GM19395 (cell line): Measurements from ENCODE around the gene TTYH3.

ENCODE experiments used
- ATAC-seq: cut with Tn5 transposase; IDR thresholded peaks from one replicate; pipeline ENCODE4 v1.9.1; 2021; ENCODE audit warnings: mild to moderate bottlenecking, moderate library complexity; ENCODE audit not compliant: unreplicated experiment

Gene TTYH3

GRCh38 chr7:2614631-2615330 lies 17.0 kb upstream of the TTYH3 start:
- ATAC-seq = no peak

- ATAC-seq = no peak
Measured at GRCh38 chr7:2616387-2617324, 15.1 kb upstream of the TTYH3 start.

- no peak for ATAC-seq
Measured at GRCh38 chr7:2617325-2617905, 14.4 kb upstream of the TTYH3 start.

- no peak for ATAC-seq
Measured at GRCh38 chr7:2619116-2619515, 12.7 kb upstream of the TTYH3 start.

GRCh38 chr7:2621061-2621828 lies 10.5 kb upstream of the TTYH3 start:
- ATAC-seq = no peak

GRCh38 chr7:2621948-2622640 lies 9.7 kb upstream of the TTYH3 start:
- no peak for ATAC-seq

- no peak for ATAC-seq
Measured at GRCh38 chr7:2622869-2623697, 8.7 kb upstream of the TTYH3 start.

GRCh38 chr7:2623698-2624014 lies 8.1 kb upstream of the TTYH3 start:
- ATAC-seq = no peak

GRCh38 chr7:2624293-2624886 lies 7.4 kb upstream of the TTYH3 start:
- no peak for ATAC-seq

- no peak for ATAC-seq
Measured at GRCh38 chr7:2626498-2627117, 5.2 kb upstream of the TTYH3 start.

GRCh38 chr7:2627258-2628129 lies 4.3 kb upstream of the TTYH3 start:
- ATAC-seq = no peak

GRCh38 chr7:2628130-2628482 lies 3.7 kb upstream of the TTYH3 start:
- no peak for ATAC-seq

GRCh38 chr7:2628891-2629290 lies 2.9 kb upstream of the TTYH3 start:
- no peak for ATAC-seq

GRCh38 chr7:2629746-2630681 lies 1.8 kb upstream of the TTYH3 start:
- no peak for ATAC-seq

GRCh38 chr7:2632733-2633537 lies 1.1 kb downstream of the TTYH3 start:
- no peak for ATAC-seq
